G401.6 (cell line): ENCODE data around the gene ANKS1B.
"Not testable (repeated sequence)": the region's sequence is repeated elsewhere in the genome, so short reads cannot be mapped to it uniquely, and the experiment has no call there.

Experiments
- FAIRE-seq: peaks from 2 replicates; lab custom pipeline; 2012; peaks lifted over from hg19 to GRCh38; lab: Jason Lieb, UNC

Gene ANKS1B

DNA sequence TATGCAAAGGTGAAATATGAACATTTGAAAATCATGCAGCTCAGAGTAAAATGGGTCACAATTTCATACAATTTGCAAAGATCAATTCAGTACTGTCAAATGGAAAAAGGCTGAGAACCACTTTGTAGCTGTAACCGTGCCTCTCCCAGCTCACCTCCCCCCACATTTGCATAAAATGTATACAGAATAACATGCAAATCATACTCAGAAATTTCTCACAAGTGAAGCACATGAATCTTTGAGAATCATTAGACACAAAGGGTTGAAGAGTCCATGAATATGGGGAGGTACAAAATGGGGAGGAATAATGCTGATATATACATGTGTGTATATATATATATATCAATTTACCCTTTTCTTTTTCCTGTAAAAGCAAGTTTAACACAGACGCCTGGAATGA lies 1177.5 kb downstream of the ANKS1B start:
- no peak for FAIRE-seq

DNA sequence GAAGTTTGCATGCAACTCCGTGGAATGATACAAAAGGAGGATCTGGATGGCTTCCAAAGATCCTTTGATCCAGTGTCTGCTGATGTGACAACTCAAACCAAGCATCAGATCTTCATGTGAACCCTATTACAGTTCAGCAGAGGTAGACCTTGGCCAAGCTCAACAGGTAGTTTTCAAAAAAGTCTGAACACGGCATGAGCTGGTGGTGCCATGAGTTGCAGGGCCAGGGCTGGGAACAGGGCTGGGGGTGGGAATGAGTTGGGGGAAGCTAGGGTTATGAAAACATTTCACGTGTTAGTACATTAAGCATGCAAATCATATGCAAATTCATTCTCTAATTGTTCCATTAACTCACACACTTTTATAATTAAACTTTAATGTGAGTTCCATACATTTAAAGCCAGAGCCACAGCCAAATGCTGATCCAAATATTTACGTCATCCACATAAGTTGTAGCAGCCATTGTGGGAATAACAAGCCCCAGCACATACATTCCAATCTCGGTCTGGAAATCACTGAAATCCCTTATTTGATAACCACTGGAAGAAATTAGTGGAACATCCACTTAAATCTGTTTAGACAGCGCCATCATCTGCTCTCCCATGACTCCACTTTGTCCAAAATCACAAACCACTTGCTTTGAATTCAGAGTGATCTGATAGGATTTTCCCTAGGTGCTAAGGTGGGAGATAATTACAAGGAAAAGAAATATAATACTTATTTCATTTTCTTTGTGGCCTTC lies 1181.1 kb downstream of the ANKS1B start:
- FAIRE-seq: no peak

DNA sequence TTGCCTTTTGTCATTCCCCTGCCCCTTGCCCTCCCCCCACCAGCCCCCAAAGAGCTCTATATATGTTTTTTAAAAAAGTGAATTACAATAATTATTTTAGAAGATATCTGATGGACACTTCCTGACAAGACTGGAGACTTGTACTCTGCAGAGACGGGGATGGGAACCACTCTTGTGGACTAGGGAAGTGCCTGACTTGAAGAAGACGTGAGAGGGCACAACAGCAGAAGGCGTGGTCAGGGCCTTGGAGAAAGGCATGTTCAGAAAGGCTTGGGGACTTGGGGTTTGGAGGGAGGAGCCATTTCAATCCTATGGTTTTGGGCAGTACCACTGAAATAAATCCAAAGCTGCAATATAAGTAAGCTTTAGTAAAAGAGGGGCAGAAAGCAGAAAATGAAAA lies 1184.9 kb downstream of the ANKS1B start:
- no peak for FAIRE-seq

DNA sequence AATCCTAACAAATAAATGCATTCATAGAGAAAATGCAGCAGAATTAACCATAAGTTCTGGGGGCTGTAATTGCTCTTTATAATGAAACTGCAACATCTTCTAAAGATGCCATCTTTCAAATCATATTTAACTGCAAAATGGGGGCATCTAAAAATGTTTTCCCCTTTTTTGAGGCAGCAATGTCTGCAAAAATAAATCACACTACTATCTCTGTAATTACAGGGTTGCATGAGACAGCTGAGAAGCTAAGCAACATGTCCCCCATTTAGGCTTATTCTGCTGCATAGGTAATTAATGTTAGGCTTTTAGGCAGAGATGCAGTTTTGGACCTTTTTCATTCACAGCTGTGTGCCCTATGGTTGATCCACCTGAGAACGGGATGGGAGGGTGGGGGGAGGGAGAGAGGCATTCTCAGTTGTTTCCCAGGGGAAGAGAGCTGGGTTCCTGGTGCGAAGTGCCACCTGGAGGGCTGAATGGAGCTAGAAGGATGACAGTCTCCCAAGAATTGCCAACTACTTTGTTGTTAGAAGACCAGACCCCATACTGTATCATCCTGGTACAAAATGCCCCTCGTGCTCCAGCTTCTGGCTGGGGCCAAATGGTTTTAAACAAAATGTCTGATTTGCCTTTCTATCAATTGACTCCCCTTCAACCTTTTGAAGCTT lies 1185.5 kb downstream of the ANKS1B start:
- FAIRE-seq: no peak

DNA sequence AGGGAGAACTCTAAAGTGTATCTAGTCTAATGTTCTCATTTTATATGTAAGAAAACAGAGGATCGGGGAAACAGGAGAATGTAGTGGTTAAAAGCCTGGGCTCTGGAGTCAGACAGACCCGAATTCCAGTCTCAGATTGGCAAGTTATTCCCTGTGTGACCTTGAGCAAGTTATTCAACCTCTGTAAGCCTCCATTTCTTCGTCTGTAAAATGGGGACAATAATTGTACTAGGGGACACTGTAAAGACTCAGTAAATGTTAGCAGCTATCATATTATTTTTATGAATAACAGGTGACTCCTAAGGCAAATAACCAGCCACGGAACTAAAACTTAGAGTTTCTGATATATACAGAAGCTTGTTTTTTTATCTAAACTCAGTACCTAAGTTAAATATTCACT lies 1187.5 kb downstream of the ANKS1B start:
- no peak for FAIRE-seq

DNA sequence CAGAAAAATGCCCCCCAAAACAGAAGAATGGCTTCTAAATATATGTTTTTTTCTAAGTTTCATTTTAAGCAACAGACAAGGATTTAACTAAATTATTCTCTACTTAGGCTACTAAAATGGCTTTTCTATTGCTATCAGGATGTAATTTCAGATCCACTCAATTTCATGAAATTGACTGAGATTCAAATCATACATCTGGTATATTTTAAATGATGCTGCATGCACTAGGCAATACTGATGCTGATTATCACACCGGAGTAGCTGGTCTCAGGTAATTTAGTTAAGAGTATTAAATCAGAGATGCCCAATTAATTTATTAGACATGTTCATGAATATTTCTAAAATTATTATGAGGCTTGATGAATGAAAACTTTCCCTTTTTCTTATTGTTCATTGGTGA lies 1188.0 kb downstream of the ANKS1B start:
- no peak for FAIRE-seq

DNA sequence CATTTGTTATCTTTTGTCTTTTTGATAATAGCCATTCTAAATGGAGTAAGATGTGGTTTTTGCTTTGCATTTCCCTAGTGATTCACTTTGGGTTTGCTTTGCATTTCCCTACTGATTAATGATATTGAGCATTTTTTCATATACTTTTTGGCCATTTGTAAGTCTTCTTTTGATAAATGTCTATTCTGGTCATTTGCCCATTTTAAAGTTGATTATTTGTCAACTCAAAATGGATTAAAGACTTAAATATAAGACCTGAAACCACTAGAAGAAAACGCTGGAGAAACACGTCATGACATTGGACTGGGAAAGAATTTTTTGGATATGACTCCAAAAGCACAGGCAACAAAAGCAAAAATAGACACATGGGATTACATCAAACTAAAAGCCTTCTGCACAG lies 1191.6 kb downstream of the ANKS1B start:
- FAIRE-seq: no peak

DNA sequence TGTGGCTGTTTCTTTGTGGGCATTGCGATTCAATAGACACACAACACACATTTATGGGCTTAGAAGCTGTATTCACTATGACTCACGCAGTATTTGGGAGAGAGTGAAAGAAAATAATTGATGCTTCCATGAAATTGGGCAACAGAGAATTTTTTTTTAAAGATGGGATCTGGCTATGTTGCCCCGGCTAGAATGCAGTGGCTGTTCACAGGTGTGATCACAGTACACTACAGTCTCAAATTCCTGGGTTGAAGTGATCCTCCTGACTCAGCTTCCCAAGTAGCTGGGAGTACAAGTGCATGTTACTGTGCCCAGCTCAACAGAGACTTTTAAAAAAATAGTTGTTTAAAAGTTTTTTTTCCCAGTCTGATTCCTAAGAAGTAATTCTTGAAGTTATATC lies 1193.3 kb downstream of the ANKS1B start:
- FAIRE-seq: no peak

DNA sequence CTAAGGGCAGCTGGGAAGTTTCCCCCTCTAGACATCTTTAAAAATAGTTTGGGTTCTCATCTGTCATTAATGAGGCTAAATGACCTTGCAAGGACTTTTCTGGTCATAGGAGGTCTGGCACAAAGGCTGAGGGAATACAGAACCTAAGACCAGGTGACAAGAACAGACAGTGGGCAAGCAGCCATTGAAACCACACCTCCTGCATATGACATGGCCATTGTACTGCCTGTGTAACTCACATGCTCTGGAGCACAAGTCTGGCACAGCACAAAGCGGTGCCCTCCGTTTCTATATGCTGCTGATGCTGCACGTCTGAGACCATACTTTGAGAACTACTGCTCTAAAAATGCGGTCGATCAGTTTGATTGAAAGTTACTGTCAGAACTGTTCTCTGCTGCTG lies 1196.3 kb downstream of the ANKS1B start:
- FAIRE-seq: no peak

DNA sequence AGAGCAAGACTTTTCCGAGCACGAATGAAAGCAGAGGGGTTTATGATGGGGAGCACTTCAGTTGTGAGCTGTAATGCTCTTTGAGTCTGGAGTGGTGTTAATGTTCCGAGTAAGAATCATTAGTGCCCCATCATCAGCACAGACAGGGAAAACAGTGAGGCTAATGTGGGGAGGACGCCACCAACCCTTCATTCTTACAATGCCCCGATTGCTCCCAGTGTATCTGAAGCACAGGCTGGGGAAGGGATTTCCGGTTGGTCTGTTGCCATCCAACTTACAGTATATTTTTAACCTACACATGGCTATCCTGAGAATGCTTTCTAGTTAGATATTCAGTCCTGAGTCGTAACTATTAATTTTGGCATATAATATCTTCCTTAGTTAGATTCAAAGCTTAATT lies 1198.1 kb downstream of the ANKS1B start:
- FAIRE-seq: no peak

DNA sequence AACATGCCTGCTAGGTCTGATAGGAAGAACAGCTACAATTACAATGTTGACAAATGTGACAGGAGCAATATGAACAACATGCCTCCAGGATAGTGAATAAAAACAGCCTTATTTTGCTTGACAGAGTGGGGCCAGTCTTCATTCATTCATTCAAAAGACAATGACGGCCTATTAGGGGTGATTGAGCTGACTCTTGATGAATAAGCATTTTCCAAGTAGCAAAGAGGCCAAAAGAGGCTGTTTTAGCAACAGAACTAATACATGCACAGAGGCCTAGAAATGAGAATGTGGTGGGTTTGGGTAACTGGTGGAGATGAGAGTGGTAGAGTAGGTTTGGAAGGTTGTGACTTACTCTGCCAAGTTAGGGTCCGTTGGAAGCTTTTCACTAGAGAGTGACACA lies 1201.3 kb downstream of the ANKS1B start:
- FAIRE-seq: no peak

DNA sequence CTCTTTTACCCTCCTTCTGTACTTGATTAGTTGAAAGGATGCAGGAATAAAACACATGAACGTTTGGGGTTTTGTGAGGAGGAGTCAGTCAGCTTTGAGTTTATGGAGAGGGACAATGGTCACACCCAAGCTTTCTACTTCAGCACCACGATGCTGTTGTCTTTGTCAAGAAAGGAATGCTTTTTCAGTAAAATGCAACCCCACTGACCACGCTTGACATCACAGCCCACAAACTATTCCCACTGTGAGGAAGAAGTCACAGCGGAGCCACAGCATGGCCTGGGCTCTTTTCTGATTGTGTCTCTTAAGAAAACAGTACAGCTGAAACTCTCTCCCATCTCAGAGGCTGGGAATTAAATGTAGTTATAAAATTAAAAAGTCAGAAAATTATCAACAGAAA lies 1204.5 kb downstream of the ANKS1B start:
- no peak for FAIRE-seq

DNA sequence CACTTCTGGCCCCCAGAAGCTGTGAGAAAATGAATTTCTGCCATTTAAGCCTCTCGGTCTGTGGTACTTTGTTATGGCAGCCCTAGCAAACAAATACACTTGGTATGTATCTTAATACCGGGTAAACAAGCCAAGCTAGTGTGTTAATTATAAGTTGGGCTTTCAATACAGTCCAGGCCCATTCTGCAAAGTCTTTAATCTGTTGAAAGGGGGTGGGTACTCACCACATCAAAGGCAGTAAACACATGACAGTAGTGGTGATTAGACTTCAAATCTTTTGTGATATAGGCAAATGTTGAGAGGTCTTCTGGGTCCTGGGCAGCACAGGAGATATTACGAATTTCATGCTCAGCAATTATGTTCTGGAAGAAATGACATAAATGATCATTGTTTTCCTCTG lies 1211.9 kb downstream of the ANKS1B start:
- FAIRE-seq: no peak

DNA sequence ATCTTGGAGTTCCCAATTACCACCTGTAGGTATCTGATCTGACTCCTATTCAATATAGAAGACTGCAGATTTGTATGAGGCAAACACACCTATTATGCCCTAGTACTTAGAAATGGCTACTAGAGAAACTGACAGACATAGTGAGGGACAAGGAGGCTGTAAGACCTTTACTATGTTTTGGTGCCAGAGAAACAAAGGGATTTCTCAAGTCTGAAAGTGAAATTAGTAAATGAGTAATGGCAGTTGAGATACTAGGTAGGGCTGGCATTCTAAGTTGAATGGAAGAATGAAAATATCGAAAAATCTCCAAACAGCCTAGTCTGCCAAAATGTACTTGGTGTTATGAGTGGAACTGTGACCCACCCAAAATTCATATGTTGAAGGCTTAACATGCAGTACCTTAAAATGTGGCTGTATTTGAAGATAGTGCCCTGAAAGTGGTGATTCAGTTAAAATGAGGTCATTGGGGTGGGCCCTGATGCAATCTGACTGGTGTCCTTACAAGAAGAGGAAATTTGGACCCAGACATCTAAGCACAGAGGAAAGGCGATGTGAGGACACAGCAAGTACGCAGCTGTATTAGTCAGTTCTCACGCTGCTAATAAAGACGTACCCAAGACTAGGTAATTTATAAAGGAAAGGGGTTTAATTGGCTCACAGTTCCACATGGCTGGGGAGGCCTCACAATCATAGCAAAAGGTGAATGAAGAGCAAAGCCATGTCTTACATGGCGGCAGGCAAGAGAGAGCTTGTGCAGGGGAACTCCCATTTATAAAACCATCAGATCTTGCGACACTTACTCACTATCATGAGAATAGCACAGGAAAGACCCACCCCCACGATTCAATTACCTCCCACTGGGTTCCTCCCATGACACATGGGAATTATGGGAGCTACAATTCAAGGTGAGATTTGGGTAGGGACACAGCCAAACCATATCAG lies 1212.7 kb downstream of the ANKS1B start:
- FAIRE-seq: no peak

DNA sequence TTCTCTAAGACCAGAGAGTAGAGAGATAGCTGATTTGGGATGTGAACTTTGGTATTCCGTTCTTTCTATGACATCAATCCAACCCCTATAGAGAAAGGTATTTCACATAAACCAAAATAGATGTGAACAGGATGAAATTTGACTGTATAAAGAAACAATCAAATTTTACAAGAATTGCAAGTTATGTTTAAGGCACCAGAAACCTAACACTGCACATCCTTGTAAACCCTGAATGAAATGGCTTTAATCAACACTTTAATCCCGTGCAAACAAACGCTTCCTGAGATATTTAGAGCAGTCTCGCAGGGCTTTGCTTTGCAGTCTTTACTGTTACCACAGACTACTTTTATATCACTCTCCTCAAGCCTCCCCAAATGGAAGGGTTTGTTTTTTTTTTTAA lies 1214.5 kb downstream of the ANKS1B start:
- FAIRE-seq: no peak

DNA sequence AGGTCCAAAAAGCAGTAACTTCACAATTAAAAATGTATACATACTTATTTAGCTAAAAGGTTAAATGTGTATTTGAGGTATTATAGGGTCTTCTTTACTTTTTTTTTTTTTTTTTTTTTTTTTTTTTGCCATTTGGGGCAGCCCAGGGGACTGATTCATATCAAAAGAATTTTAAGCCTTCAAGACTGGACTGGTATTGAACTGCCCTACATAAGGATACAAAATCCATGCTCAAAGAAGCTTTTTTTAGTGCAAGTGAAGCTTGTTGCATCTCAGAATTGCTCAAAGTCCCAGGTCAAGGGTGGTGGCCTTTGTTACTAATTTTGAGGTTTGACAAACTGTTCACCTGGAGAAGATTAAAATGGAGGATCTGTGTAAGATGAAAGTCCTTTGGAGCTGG lies 1215.7 kb downstream of the ANKS1B start:
- FAIRE-seq: no peak

DNA sequence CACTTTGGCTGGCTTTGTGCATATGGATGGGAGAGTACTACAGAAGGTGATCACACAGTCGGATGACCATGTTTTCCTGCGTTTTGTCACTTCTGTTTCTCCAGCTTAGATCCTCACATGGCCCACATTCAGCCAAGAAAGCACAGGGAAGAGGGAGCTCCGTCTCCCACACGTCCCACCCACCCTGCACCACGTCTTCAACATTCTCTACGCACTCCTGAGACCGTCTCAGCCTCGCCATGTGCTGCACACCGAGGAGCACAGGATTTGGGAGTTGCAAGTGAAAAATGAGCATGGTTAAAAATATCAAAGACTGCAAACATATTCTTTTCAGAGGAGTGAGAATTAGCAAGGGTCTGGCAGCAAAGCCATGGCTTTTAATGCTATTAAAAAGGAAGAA lies 1217.5 kb downstream of the ANKS1B start:
- FAIRE-seq: no peak

DNA sequence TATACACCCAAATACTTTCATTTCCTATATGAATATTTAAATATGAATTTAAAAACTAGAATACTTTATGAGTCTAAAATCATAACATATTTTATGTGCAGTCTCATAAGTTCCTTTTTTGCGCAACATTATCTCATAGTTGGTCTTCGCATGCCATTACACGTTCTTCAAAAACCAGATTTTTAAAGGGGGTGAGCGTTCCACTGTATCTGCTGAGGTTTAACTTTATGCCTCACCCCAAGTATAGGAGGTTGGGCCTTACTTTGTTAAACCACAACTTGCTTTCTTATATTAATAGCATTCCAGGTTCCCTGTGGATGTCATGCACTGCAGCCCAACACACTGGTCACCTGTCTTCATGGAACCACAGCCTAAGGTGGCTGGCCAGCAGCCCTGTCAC lies 1221.1 kb downstream of the ANKS1B start:
- no peak for FAIRE-seq

DNA sequence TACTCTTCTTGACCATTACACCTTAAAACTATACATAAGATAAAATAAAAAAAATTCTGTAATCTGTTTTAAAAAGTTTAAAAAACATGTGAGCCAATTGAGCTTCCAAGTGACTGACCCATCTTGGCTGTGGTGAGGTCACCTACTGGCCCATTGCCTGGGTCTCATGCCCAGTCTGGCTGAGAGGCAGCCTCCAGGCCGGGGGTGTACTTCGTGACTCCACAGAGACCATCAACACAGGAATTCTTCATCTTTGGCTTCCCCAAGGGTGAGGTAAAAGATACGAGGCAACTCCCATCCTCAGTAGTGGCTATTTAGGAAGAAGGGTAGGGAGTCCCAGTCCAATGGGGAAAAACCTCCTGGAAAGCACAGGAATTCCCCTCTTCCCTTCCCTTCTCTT lies 1226.4 kb downstream of the ANKS1B start:
- no peak for FAIRE-seq

DNA sequence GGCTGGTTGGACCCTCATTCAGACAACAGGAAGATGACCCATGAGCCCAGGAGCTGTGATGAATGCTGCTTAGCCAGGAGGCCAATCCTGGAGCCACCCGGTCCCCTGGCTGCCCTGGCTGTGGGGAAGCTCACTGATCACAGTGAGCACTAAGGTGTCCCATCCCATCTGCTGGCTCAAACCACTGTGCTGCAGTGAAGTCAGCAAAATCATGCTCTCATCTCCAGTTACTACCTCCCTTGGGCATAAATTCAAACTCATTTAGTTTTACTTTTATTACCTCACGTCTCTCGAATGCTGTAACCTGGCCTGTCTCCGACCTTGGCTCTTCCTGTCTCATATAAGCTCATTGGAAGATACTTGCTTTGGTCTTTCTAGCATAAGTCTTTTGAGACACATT lies 1227.3 kb downstream of the ANKS1B start:
- no peak for FAIRE-seq

DNA sequence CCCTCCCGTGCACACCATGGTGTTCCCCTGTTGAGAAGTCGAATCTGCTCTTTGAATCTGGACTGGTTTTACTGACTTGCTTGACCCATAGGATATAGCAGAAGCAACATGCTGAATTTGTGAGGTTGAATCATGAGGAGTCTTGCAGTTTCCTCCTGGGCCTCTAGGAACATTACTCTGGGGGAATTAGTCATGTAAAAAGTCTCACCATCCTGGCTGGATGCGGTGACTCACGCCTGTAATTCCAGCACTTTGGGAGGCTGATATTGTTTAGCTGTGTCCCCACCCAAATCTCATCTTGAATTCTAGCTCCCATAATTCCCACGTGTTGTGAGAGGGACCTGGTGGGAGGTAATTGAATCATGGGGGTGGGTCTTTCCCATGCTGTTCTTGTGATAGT lies 1228.9 kb downstream of the ANKS1B start:
- not testable (repeated sequence) for FAIRE-seq

DNA sequence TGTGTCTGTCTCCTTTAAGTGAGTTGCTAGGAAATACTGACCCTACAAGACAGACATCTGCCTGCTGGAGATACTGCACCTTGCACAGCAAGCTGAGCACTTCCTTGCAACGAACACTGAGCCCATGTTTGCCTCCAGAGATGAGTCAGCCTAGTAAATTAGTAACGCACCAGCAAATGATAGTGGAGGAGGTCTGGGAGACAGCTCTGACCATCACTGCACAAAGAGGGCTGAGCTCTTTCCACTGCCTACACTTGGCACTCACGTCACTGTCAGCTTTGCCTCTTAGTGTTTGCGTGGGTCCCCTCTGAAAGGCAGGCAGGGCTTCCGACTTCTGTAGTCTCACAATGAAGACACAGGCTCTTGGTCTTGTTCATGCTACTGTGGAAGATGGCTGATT lies 1230.6 kb downstream of the ANKS1B start:
- FAIRE-seq: no peak

DNA sequence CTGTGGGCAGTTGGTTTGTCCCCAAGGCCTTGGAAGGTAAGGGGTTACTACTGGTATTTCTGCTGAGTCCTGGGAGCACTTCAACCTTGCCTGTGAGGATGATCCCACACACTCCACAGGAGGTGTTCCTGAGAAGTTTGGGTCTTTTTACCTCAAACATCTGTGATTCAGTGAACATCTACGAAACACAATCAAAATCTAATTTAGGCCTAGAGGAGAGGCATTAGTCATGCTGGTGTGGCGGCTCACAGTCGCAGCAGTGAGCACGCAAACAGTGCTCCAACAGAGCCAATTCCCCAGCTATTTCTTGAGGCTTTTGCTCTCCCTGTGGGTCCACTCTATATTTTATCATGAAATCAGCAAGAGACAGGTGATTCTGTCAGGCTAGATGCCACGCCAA lies 1232.0 kb downstream of the ANKS1B start:
- no peak for FAIRE-seq
